HG03558 (cell line): Measurements from ENCODE around the gene SH3RF3.

ENCODE experiments used
- ATAC-seq: cut with Tn5 transposase; IDR thresholded peaks from one replicate; pipeline ENCODE4 v1.9.1; 2021; ENCODE audit warnings: moderate number of reproducible peaks; ENCODE audit not compliant: unreplicated experiment; ENCODE audit errors: extremely low read depth

SH3RF3 gene

GRCh38 chr2:109318150-109318948, 189.3 kb downstream of the SH3RF3 start:
- no peak for ATAC-seq

GRCh38 chr2:109318949-109319342, 189.9 kb downstream of the SH3RF3 start:
- no peak for ATAC-seq

GRCh38 chr2:109320195-109320922, 191.4 kb downstream of the SH3RF3 start:
- no peak for ATAC-seq

DNA sequence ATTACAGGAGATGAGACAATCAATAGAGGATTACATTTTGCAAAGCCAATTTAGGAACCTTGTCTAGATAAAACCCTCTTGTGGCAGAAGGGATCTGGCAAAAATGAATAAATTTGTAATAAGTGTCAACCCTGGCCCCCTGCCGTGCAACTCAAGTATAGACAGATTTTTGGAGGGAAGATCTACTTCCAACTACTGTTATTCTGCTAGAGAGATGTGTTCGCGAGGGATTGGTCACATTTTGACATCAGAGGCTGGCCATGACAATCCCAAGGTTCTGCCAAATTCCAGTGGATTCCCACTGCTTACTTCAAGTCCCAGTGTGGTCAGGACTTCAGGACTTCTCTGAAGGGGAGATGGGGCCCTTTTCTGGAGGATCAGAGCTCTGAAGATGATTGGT, 192.6 kb downstream of the SH3RF3 start:
- ATAC-seq: no peak

DNA sequence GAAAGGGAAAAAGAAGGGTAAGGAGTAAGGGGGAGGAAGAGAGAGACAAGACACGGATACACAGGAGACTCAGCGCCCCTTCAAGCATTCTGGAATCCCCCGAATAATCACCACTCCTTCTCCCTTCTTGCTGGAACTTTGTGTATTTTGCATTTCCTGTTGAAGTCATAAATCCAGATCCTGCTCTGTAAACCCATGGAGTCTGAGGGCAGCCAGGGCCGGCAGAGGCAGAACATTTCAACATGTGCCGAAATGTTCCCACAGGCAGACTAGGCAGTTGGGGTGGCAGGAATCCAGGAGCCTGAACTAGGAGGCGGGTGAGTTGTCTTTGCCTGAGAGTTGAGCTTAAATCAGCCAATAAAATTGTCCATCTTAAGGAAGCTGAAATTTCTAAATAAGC, 193.1 kb downstream of the SH3RF3 start:
- no peak for ATAC-seq

DNA sequence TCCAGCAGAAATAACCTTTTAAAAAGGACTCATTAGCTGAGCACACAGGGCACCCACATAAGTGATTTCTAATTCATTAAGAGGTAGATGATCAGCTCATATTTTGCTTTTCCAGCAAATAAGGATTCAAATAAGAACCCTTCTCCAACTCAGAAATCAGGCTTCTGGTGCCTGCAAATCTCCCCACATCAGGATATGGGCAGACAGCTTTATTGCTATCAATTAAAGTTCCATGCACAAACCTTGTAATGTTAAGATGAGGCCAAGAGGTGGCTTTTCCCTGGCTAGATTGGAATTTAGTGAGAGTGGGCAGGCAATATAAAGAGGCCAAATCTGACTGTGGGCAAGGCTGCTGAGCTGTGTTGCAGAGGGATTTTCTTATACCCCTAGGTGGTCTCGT, 193.6 kb downstream of the SH3RF3 start:
- no peak for ATAC-seq

DNA sequence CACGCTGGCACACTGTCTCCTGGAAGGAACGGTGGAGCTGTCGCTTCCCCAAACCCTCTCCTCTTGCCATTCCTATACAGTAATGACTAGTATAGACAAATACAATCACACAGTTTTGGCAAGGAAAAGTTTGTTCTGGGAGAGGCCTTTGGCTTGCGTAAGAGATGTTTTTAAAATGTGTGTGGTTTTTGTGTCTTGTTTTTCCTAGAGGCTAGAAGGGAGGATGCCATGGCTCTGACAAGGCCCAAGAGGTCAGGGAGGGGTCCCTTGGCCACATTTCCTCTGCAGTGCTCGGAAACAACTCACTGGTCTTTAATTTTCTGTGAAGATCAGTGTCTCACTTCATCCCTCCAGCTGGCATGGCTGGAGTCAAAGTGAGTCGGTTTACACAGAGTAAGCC, 195.9 kb downstream of the SH3RF3 start:
- no peak for ATAC-seq

GRCh38 chr2:109325570-109325969, 196.6 kb downstream of the SH3RF3 start:
- ATAC-seq: no peak

DNA sequence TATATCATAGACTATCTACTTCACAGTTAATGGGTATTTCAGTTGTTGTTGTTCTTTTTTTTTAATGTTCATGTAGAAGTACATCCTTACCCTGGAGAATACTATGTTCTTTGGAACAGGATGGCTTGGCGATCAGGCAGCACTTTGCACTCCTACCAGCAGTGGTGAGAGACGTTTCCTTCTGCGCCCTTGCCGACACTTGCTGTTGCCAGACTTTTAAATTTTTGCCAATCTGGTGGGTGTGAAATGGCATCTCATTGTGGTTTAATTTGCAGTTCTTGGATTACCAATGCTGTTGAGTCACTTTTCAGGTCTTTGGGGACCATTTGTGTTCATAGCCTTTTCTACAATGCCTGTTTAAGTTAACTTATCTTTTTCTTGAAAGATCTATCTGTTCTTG, 197.3 kb downstream of the SH3RF3 start:
- no peak for ATAC-seq

DNA sequence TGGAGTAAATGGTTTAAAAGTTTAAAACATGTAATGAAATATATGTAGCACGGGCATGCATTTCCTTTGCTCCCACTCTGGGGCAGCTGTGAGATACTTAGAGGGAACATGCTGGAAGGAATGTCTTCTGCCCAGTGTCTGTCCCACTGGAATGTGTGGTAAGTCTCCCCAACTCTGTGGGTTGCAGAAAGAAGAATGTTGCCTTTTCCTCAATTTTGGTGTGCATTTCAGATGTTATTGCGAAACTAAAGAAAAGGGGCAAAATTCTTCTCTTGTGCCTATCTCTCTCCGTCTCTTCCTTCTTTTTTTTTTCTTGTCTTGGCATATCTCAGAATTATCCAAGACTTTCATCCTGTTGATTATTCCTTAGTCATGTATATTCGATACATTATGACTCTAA, 201.1 kb downstream of the SH3RF3 start:
- ATAC-seq: no peak

- ATAC-seq: no peak
Observed at GRCh38 chr2:109331081-109331480, 202.1 kb downstream of the SH3RF3 start.

DNA sequence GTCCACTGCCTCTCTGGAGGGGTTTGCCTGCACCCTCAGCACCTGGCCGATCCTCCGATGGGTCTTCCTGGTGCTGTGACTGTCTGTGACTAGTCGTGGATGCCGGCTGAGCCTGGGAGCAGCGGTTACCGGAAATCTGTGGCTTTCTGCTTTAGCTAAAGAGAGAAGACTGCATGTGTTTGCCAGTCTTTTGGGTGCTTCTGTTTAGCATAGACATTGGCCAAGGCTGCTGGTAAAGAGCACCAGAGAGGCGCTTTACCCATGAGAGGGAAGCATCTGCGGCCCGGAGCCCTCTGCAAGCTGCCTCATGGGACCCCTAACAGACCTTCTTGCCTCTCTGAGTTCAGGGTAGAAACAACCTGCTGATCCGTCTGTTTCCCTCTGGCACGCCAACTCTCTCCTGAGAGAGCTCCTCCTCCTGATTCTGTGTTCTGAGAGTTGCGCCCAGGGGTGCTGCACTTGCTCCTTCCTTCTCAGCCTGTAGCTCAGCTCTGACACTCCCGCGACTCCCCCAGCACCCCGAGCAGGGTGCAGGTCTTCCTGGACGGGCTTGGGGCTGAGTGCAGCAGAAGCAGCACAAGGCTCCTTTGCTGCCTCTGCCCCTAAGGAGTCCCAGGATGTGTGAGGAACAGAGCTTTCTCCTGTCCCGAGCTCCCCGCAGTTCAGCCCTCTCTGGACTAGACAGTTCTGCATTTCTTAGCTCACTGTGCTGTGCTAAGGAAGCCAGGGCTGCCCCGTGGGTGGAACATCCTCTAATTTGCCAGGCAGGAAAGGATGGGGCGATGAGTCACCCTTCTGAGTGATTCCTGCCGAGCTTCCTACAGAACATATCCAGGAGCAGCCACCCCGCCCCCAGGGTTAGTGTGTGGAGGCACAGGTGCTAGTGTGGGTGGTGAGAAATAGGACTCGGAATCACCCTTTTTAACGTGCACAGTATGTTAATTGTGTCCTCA, 203.2 kb downstream of the SH3RF3 start:
- no peak for ATAC-seq

DNA sequence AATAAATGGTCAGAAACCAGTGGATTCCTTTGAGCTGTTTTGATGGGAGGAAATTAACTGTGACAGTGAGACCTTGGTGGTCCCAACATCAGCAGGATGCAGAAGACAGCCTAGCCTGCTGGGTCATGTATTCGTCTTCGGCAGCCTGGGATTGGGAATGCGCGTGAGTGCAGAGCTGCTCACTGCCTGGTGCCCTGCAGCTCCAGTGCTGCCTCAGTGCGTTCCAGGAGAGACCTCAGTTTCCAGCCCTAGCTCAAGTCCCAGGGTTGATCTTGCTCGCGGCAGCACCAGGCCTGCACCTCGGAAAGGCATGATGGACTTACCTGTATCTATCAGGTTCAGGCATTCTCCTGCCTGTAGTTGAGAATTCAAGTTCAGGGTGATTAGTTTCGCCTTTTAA, 203.9 kb downstream of the SH3RF3 start:
- ATAC-seq: no peak

DNA sequence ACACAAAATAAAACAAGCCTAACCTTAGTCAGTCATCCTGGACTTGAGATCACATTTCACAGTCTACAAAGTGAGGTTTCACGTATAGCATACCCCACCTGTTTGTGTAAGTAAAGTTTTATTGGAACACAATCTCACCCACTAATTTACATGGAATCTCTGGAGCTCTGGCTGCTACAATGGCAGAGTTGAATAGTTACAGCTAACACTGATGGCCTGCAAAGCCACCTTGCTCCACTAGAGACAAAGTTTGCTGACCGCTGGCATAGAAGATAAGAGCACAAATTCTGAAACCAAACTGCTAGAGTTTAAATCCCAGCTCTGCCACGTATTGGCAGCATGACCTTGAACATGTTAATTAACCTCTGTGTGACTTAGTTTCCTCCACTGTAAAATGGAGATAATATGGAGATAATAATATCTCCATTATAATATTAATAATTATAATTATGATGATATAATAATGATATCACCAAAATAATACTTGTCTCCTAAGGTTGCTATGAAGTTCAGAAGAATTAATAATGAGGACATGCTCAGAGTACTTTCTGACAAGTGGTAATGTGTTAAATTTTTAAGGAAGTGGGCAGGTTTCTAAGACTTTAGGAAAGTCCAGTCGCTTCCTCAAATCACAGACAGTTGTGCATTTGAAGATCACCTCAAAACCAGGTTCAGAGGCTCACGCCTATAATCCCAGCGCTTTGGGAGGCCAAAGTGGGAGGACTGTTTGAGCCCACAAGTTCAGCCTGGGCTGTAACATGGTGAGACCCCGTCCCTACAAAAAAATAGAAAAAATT, 204.6 kb downstream of the SH3RF3 start:
- no peak for ATAC-seq

GRCh38 chr2:109335631-109336176, 206.7 kb downstream of the SH3RF3 start:
- ATAC-seq: no peak

GRCh38 chr2:109336296-109336695, 207.3 kb downstream of the SH3RF3 start:
- ATAC-seq: no peak

DNA sequence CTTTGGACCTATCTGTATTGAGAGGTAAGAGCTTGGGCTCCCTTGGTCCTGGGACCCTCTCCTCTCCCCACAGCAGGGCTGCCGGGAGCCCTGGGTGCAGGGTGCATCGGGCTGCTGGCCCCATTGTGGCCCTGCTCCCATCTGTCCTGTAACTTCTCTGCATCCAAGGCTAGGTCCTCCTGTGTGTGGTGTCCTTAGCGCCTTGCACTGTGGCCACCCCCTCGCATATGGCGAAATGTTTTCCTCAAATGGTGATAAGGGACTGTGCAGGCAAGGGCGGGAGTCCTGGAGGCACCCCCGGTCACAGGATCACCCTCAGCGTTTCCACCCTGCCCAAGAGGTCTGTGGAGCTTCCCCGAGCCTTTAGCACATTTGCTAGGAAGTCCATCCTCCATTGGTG, 208.2 kb downstream of the SH3RF3 start:
- no peak for ATAC-seq

GRCh38 chr2:109339519-109339966, 210.5 kb downstream of the SH3RF3 start:
- ATAC-seq: no peak

GRCh38 chr2:109340381-109340780, 211.4 kb downstream of the SH3RF3 start:
- ATAC-seq: no peak
